HG02763 (cell line): ENCODE results near the gene ING5.
"Not testable (repeated sequence)": the region's sequence is repeated elsewhere in the genome, so short reads cannot be mapped to it uniquely, and the experiment has no call there.

ENCODE experiments used
- ATAC-seq: cut with Tn5 transposase; IDR thresholded peaks from one replicate; pipeline ENCODE4 v1.9.1; 2021; ENCODE audit warnings: mild to moderate bottlenecking, moderate library complexity; ENCODE audit not compliant: unreplicated experiment

Gene ING5

GRCh38 chr2:241701399-241702154 lies at the start of gene ING5:
TSS of gene ING5 (plus strand) at chr2:241702039. CDS start at chr2:241702066, 27 bp downstream.
- ATAC-seq: peak; percentile 52

- ATAC-seq: no peak
Measured at GRCh38 chr2:241652142-241652541, 49.7 kb upstream of the ING5 start.

DNA sequence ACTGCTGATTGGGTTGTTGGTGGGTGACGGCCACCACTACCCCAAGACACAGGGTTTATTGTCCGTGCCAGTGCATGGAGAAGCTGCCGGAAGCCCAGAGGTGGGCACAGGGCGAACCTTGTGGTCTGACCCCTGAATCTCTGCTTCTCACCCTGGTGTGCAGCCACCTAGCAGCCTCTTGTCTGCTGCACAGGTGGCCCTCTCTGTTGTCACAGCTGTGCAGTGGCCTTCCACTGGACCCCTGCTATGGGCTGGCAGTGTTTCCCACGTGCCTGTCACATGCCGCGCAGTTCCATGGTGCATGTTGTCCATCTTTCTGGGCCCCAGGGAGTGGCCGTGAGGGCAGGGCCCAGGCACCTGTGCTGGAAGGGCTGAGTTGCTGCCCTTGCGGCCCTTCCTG lies 49.1 kb upstream of the ING5 start:
- ATAC-seq: no peak

DNA sequence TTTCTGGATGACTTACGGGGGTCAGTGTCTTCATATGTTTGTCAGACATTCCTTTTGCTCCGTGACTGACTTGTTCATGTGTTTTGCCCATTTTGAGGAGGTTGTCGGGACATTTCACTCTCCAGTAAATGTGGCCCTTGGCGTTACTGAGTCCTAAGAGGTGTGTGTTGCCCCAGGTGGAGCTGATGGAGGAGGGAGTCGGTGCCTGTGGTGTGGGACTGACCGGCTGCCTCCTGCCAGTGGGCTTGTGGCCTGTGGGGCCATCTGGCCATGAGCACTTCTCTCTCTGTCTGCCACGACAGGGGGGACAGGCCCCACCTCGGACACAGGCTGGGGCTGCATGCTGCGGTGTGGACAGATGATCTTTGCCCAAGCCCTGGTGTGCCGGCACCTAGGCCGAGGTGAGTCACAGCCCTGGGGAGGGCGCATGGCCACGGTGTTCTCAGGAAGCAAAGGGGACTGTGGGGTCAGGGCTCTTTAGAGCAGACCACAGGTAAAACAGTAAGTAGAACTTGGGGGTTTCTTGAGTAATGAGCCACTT lies 48.6 kb upstream of the ING5 start:
- ATAC-seq: no peak

- ATAC-seq: no peak
Measured at GRCh38 chr2:241654551-241654950, 47.3 kb upstream of the ING5 start.

DNA sequence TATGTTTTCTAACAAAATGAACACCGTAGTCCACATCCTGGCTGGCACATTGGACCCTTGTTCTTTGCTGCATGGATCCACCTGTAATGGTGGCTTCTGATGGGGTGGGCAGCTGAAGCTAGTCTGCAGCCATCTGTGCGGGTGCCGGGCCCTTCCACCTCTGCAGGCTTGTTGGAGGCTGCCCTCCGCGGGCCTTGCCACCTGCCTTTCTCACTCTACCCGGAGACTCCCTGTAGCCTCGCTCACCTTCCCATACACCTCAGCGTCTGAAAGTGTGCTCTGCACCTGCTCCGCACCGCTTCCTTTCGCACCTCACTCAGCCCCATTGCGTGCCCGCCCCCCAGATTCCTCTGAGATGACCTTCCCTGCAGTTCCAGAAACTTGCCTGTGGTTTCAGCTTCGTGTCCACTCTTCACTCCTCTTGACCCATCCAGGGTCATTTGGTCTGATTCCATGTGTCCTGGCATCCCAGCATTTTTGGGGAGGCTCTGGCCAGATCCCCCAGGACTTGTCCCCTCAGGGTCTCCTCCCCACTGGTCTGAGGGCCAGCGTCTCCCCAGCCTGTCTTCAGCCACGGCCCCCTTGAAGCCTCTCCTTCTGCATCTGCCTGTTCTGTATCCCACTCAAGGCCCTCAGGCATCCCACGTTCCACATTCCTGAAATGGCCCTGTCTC lies 46.2 kb upstream of the ING5 start:
- ATAC-seq: no peak

DNA sequence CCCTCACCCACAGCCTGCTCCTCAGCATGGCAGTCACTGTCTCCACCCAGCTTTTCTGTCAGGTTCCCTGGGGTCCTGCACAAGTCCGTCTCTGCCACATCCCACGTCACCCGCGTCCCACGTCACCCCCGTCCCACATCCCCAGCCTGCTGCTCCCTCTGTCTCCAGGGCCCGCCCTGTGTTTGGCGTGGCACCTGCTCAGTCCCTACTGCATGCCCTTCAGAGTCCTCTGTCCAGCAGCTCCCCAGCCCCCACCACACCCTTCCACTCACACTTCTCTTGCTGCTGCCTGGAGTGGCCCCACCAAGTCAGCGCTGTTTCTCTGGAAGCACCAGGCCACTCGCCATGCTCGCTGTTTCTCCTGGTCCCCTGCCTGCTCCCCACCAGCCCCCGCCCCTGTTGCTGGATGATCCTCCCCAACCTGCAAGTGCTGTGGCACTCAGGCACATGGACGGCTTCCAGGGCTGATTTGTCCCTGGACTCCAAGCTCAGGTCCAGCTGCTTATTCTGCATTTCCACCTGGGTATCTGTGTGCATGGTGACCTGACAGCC lies 45.6 kb upstream of the ING5 start:
- ATAC-seq: no peak

DNA sequence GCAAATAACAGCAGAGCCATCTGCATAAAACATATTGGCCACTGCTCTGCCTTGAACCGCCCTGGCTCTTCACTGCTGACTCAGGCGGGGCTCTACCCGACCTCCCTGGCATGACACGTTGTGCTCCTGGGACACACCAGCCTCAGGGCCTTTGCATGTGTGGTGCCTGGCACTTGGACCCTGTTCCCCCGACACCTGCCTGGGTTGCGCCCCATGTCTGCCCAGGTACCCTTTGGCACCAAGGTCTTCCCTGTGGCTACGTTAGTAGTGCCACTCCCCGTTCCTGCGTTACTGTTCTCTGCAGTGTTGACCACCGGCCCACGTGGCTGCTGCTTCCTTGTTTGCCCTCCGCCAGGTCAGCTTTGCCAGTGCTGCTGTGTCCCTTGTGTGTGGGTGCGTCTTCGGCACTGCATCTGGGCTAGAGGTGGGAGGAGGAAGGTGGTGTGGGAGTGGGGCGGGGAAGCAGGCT lies 44.0 kb upstream of the ING5 start:
- no peak for ATAC-seq

DNA sequence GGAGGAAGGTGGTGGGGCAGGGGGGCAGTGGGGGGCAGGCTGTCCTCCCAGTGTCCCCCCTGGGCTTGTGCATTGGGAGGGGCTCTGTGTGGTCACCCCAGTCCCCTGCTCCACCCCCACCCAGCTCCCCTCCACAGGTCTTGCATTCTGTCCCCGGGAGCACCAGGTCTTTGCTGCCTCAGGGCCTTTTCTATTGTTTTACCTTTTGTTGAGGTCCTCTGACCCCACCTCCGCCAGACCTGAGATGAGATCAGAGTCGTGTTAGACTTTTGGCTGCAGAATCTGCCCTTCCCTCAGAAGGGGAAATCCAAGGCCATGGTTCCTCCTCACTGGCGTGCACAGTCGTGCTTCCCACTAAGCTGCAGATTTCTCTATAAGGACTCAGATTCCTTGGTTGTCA lies 43.5 kb upstream of the ING5 start:
- no peak for ATAC-seq

GRCh38 chr2:241659150-241659739 lies 42.6 kb upstream of the ING5 start:
- no peak for ATAC-seq

- no peak for ATAC-seq
Measured at GRCh38 chr2:241660593-241661213, 41.1 kb upstream of the ING5 start.

DNA sequence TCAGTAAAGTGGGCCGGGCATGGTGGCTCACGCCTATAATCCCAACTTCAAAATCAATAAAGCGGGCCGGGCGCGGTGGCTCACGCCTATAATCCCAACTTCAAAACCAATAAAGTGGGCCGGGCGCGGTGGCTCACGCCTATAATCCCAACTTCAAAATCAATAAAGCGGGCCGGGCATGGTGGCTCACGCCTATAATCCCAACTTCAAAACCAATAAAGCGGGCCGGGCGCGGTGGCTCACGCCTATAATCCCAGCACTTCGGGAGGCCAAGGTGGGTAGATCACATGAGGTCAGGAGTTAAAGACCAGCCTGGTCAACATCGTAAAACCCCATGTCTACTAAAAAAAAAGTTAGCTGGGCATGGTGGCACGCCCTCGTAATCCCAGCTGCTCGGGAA lies 39.1 kb upstream of the ING5 start:
- not testable (repeated sequence) for ATAC-seq

DNA sequence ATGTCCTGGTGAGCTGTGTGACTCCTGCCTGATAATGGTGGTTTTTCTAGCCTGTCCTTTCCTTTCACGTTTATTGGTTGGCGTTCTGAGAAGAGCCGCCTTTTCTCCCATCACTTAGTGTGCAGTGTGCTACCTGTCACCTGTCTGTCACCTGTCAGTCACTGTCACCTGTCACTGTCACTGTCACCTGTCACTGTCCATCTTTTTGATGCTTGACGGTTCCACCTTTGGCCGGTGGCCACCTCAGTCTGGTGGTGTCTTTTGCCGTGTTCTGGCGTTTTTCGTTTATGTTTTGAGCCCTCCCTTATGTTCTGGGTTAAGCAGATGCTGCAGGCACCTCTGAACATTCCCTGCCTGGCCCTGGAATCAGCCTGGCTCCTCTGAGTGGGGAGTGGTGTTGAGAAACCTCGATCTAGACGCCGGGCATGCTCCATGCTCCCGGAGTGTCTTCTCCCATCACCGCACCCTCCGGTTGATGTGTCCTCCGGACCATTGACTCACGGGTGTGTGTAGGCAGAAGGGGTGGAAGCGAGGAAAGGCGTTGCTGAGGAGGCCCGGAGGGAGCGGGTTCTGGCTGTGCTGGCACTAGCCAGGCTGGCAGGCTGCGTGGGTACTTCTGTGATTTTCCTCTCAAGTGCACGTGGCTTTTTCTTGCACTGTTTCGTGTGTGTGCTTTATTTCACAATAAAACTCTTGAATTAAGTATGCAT lies 36.0 kb upstream of the ING5 start:
- no peak for ATAC-seq

DNA sequence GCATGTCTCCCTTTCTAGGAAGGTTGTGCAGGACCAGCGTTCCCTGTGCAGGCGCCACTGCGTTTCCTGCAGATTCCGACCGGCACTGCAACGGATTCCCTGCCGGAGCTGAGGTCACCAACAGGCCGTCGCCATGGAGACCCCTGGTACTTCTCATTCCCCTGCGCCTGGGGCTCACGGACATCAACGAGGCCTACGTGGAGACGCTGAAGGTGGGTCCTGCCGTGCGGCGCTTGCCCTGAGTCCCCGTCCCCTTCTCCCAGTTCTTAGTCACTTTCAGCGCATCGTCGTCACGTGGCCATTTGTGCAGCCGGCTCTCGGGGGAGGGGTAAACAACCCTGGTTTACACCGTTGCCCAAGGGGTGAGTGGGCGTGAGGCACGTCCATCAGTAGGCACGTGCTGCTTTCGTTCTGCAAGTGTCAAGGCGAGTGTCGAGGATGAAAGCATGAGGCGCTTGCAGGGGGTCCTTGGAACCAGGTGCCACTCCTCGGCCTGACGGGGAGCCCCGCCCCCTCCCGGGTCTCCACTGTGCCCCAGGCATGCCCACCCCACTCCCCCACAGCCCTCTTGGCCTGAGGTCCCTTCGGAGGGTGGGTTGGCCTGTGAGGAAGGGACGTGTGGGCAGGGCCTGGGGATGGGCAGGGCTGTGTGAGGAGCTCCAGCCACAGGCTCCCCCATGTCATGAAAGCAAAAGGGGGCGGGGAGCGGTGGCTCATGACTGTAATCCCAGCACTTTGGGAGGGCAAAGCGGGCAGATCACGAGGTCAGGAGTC lies 35.0 kb upstream of the ING5 start:
- ATAC-seq: no peak

DNA sequence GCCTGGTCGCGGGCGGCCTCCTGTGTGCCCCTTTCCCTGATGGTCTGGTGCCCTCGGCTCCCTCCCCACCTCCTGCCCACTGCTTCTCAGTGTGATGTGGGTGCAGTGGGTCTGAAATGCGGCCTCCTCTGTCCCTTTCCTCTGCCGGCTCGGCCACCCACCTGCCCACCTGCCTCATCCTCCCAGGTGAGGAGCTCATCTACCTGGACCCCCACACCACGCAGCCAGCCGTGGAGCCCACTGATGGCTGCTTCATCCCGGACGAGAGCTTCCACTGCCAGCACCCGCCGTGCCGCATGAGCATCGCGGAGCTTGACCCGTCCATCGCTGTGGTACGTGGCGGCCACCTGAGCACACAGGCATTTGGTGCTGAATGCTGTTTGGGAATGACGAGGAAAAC lies 33.5 kb upstream of the ING5 start:
- no peak for ATAC-seq

- no peak for ATAC-seq
Measured at GRCh38 chr2:241668839-241669238, 33.0 kb upstream of the ING5 start.

DNA sequence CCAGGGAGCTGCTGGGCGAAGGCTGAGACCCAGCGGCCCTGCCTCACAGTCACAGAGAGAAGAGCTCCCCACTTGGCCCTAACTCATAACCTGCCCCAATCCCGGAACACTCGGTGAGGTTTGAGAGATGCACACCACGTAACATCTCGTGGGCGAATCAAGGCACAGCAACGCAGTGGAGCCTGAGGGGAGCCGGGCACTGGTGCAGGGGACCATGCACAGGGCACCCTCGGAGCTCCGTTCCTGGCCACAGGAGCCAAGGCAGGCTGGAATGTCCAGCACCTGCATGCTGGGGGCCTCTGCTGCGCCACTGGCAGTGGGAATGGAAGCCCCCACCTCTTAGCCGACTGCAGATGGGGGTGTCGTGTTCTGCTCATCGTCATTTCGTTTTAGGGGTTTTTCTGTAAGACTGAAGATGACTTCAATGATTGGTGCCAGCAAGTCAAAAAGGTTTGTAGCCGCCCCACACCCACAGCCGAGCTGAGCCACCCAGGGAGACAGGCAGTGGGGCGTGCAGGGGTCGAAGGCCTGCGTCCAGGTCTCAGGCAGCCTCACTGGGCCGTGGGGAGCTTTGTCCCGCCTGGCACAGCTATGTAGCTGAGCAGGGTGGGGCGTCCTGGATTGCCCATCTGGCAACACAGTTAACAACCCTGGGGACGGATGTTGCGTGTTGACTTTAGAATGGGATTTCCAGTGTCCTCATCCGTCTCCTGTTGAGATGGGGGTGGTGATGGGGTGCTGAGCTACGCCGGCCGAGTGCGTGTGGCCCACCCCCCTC lies 31.3 kb upstream of the ING5 start:
- no peak for ATAC-seq

GRCh38 chr2:241671457-241672240 lies 30.2 kb upstream of the ING5 start:
- ATAC-seq: no peak
